Heart right ventricle (tissue), 16 donors: ENCODE results near the gene MEF2D. TPM values are rescaled to one million over a fixed set of nuclear protein-coding genes. Genes with fewer than 3 reads are reported as not detected.

ENCODE experiments used
- ATAC-seq, 8 donors: fragments of 200-7000 bp; cut with Tn5 transposase; one replicate each; pipeline ENCODE4 v1.9.1; 2020; ENCODE audit warnings: mild to moderate bottlenecking in 8 of 8, moderate library complexity in 8 of 8, moderate number of reproducible peaks in 1 of 8
- DNase-seq, 2 donors: peaks; one replicate each; pipeline ENCODE4 v3.0.0-alpha.2; 2020
- H3K27ac ChIP-seq, 10 donors: fragments of 200-600 bp; sonication (generic) in 2 of 10; one replicate each; pipeline versions ENCODE4 v1.5.0 to v1.8.0; 2020 to 2022; ENCODE audit warnings: mild to moderate bottlenecking in 3 of 10
- H3K27me3 ChIP-seq, 7 donors: fragments of 200-600 bp; one replicate each; pipeline ENCODE4 v1.8.0; 2021 to 2022; ENCODE audit warnings: mild to moderate bottlenecking in 2 of 7
- H3K36me3 ChIP-seq, 9 donors: fragments of 200-600 bp; sonication (generic) in 1 of 9; one replicate each; pipeline versions ENCODE4 v1.5.0 to v1.8.0; 2020 to 2022; ENCODE audit warnings: mild to moderate bottlenecking in 2 of 9
- H3K4me1 ChIP-seq, 9 donors: fragments of 200-600 bp; sonication (generic) in 1 of 9; one replicate each; pipeline versions ENCODE4 v1.5.0 to v1.8.0; 2020 to 2022; ENCODE audit warnings: mild to moderate bottlenecking in 4 of 9
- H3K4me3 ChIP-seq, 10 donors: fragments of 200-600 bp; sonication (generic) in 2 of 10; one replicate each; pipeline versions ENCODE4 v1.5.0 to v1.8.0; 2020 to 2022; ENCODE audit warnings: mild to moderate bottlenecking in 7 of 10, moderate library complexity in 2 of 10
- H3K9me3 ChIP-seq, 11 donors: fragments of 200-600 bp in 10 of 11; sonication (generic) in 2 of 11; one replicate each; pipeline versions ENCODE4 v1.5.0 to v1.8.0; 2013 to 2022; ENCODE audit warnings: mild to moderate bottlenecking in 2 of 11, control low read depth in 1 of 11, moderate library complexity in 1 of 11
- CTCF ChIP-seq, 9 donors: fragments of 200-600 bp; sonication (generic) in 2 of 9; IDR thresholded peaks; one replicate each; pipeline versions ENCODE4 v1.5.0 to v1.8.0; 2021 to 2022; ENCODE audit warnings: antibody characterized with exemption in 9 of 9, mild to moderate bottlenecking in 5 of 9, moderate library complexity in 1 of 9
- WGBS, 2 donors: extraction: QIAGEN DNeasy Blood & Tissue Kit; methylation state at CpG; one replicate each; pipeline ENCODE4 v1.1.7; 2013; ENCODE audit warnings: inconsistent platforms in 1 of 2; 5-methylcytosine and 5-hydroxymethylcytosine counted together
- intact Hi-C, 10 donors: fragments of 100-400 bp; cut with DNase I; formaldehyde crosslinking; loops; one replicate each; pipeline versions ENCODE4 v1.11.1 to v1.14.2; 2022
- polyA plus RNA-seq, 2 donors: library from polyadenylated mRNA; stranded (reverse); fragments of 200-250 nt; gene quantifications; one replicate each; pipeline ENCODE4 v1.2.3, GENCODE V29; 2013
- total RNA-seq, 10 donors: library from RNA; stranded (reverse); fragmentation: NEBNext Ultra II Directional in 3 of 10; extraction: Animal tissue kit (Norgen Biotek cat#: 25700) in 3 of 10; gene quantifications; one replicate each; pipeline versions ENCODE4 v1.2.1 to v1.2.4, GENCODE V29; 2021 to 2023
- donor health status: Arrhythmogenic right ventricular cardiomyopathy.
- donor health status: ischemic (EF 13 %, LVEDD 7.1; RV severe dilation, severe dysfunction).
- donor health status: healthy with polysubstance abuse.
- donor health status: DM: no; HTN: yes; CAD: no.
- donor health status: DM: no; HTN: no; CAD: no.
- donor health status: ischemic (EF 25% LVEDD 6.9; RV normal size, moderate dysfunction).
- donor health status: ischemic (EF 25% LVEDD 5.7; RV mildly dilated, moderate dysfunction).
- donor health status: healthy.
- donor health status: DM: yes; HTN: yes; CAD: no.
- donor health status: Ischemic cardiomyopathy.
- donor health status: ischemic (EF 35%, LVEDD 5.7; RV mildly dilated, moderate dysfunction).
- donor health status: nonischemic (EF 11% LVEDD 7.7; RV severe dilation, severe dysfunction).
- donor health status: DM: yes; HTN: yes; CAD: no.
- donor health status: PGD.
- donor health status: ischemic (EF 29% LVEDD 5.4; RV normal size, mild dysfunction).
- donor health status: nonischemic (EF 23%, LVEDD 6.1; RV moderate dilation, normal function).

Gene MEF2D
- total and polyA plus RNA-seq, 12 donors = 31.6 to 127 (median 94.9) TPM

DNA sequence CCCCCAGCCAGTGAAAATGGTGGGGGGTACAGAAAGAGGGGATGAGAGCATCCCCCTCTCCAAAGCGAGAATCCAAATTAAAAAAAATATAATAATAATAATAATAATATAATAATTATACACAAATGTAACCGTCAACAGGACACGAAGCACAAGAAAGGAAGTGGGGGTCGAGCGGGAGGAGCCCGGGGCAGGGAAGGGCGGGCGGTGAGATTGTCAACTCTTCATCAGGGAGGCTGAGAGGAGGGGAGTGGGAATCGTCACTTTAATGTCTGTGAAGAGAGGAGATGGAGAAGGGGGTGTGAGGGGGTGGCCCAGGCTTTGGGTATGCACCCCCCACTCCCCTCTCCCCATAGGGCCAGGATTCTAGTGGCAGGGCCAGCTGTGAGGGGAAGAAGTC is 33.2 kb downstream of the MEF2D start:
- WGBS, 2 donors = 69 to 72% methylated on average over 9 of the region's 9 CpGs
- H3K36me3 ChIP-seq = peaks cover 0 to 86% (median 42%) of the 10 kb centered on the region in 9 donors
- ATAC-seq (no peak), DNase-seq (no peak)
- H3K9me3 ChIP-seq = no peaks in the 10 kb centered on the region
- no peak overlapping the region for H3K4me3 ChIP-seq
- H3K27ac ChIP-seq = peak overlapping the region in 6 of 10 donors; percentile 9 to 53 (median 16)
- peaks cover 33 to 93% (median 72%) of the 10 kb centered on the region in 9 donors for H3K4me1 ChIP-seq
- intact Hi-C loops = loop anchor here in 1 of 10 donors (10.0 kb wide), 1 partner anchor 117 kb away; no protein-coding TSS in a partner anchor
- TF ChIP-seq CTCF (IDR thresholded peaks at IDR 0.05) = no peak
- no peaks in the 10 kb centered on the region for H3K27me3 ChIP-seq

- peak overlapping the region; percentile 20 to 81 (median 59) for H3K27ac ChIP-seq
- peaks cover 28 to 87% (median 56%) of the 10 kb centered on the region in 9 donors for H3K4me1 ChIP-seq
- H3K27me3 ChIP-seq = no peaks in the 10 kb centered on the region
- peak in 6 of 8 donors; percentile 3 to 31 (median 8) for ATAC-seq
- 46 to 48% methylated on average over 17 of the region's 17 CpGs for WGBS, 2 donors
- peaks cover 0 to 71% (median 35%) of the 10 kb centered on the region in 9 donors for H3K36me3 ChIP-seq
- DNase-seq = no peak
- H3K9me3 ChIP-seq = no peaks in the 10 kb centered on the region
- TF ChIP-seq CTCF (IDR thresholded peaks at IDR 0.05) = peak in 4 of 9 donors; percentile 7 to 31 (median 19)
- intact Hi-C loops = loop anchor here in 1 of 10 donors (10.0 kb wide), 1 partner anchor 119 kb away; no protein-coding TSS in a partner anchor
- H3K4me3 ChIP-seq = no peak overlapping the region
Measured at GRCh38 chr1:156465747-156466365, 34.7 kb downstream of the MEF2D start.

- H3K4me1 ChIP-seq = peaks cover 28 to 78% (median 53%) of the 10 kb centered on the region in 9 donors
Measured at GRCh38 chr1:156464825-156465452, 35.6 kb downstream of the MEF2D start.

More at GRCh38 chr1:156464825-156465452, 35.6 kb downstream of the MEF2D start:
- ATAC-seq (no peak), DNase-seq (no peak)
- H3K9me3 ChIP-seq = no peaks in the 10 kb centered on the region
- H3K27ac ChIP-seq = peak overlapping the region; percentile 15 to 81 (median 54)
- H3K36me3 ChIP-seq = peaks cover 0 to 62% (median 35%) of the 10 kb centered on the region in 9 donors
- no peak overlapping the region for H3K4me3 ChIP-seq
- no peak for TF ChIP-seq CTCF (IDR thresholded peaks at IDR 0.05)
- intact Hi-C loops = loop anchor here in 4 of 10 donors (5.0 to 10.0 kb wide), 3 partner anchors 37 to 137 kb away; partner anchors contain the start of genes GPATCH4 (in 2 of the 4) and MEF2D (in 1 of the 4)
- no peaks in the 10 kb centered on the region for H3K27me3 ChIP-seq
- WGBS, 2 donors = 77 to 79% methylated on average over 9 of the region's 9 CpGs
